ENCODE data around the gene TMEM233.
A peak's percentile ranks its signal among the peaks of the same experiment; 100 is the strongest.

The TMEM233 gene

GRCh38 chr12:119683413-119683812 is 89.8 kb downstream of the TMEM233 start:
- DNase-seq, result no peak

GRCh38 chr12:119683816-119684215 is 90.2 kb downstream of the TMEM233 start:
- no peak for DNase-seq

GRCh38 chr12:119684711-119685369 is 91.3 kb downstream of the TMEM233 start:
- DNase-seq, result no peak

GRCh38 chr12:119685375-119685774 is 91.8 kb downstream of the TMEM233 start:
- DNase-seq, result no peak

GRCh38 chr12:119686355-119686754 is 92.8 kb downstream of the TMEM233 start:
- DNase-seq, result no peak

GRCh38 chr12:119686776-119687175 is 93.2 kb downstream of the TMEM233 start:
- no peak for DNase-seq

- DNase-seq, result no peak
Observed at GRCh38 chr12:119687406-119687805, 93.8 kb downstream of the TMEM233 start.

- DNase-seq, result no peak
Observed at GRCh38 chr12:119687879-119688278, 94.3 kb downstream of the TMEM233 start.

- DNase-seq, result no peak
Observed at GRCh38 chr12:119689935-119690500, 96.4 kb downstream of the TMEM233 start.

GRCh38 chr12:119691202-119691810 is 97.7 kb downstream of the TMEM233 start:
- DNase-seq, result no peak

GRCh38 chr12:119692410-119692809 is 98.8 kb downstream of the TMEM233 start:
- peak; percentile 66 for DNase-seq
